GM19193 (cell line): ENCODE data around the gene SLC29A3.

Experiments
- POLR2A ChIP-seq: IDR thresholded peaks from 4 replicates; pipeline ENCODE4 v1.6.1; 2011; ENCODE audit not compliant: insufficient read depth, insufficient read length; ENCODE audit errors: extremely low read depth

Gene SLC29A3

DNA sequence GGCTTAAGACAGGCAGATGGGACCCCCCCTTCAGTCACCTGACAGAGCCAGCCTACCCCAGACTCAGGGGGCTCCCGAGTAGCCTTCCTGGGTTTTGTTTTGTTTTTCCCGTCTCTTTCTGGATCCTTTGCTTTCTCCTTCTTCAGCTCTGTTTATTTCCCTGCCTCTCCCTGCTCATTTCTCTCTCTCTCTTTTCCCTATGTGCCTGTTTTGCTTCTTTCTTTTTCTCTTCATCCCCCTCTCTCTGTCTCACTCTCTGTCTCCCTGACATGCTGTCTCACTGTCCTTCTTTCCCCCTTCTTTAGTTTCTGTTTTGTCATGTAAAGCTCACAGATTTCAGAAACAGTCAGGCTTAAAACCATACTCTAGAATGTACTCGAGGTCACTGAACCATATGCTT is 38.2 kb upstream of the SLC29A3 start:
- TF ChIP-seq POLR2A = no peak

DNA sequence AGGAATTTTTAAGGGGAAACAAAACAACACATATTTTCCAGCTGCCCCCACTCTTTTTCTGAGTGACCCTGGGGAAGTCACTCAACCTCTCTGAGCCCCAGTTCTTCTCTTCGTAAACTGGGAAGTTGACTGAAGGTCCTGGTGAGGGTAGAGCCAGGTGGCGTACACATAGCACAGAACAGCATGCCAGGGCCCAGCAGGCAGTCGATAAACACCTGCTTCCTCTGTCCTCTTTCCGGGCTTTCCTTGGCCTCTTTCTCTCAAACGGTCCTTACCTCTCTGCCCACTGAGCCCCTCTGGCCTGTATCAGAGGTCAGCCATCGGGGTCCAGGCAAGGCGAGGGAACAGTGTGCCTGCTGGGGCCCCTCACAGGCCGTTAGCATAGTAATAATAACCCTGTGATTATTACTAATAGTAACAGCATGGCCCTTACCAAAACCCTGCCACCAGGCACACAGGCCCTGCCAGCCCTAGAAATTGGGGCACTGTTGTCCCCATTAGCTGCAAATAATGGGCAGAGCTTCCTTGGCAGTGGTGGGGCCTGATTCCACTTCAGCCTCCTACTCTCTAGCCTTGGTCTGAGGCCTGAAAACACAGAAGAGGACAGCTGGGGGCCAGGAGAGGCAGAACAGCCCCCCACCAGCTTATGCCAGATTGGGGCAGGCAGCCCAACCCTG is 37.3 kb upstream of the SLC29A3 start:
- no peak for TF ChIP-seq POLR2A

DNA sequence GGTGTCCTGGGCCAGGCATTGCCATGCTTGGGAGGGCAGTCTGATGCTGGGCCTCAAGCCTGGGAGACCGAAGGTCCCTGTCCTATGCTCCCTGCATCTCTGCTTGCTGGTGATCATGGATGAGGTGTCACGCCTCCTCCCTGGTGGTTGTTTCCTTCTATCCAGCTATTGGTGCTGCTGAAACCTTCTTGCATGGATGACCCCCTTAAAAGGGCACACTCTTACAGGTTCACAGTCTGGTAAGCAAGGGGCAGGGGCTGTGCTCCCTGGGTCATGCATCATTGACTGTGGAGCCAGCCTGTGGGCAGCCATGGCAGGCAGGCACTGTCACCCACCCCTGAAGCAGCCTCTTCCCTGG is 36.8 kb upstream of the SLC29A3 start:
- TF ChIP-seq POLR2A = no peak

DNA sequence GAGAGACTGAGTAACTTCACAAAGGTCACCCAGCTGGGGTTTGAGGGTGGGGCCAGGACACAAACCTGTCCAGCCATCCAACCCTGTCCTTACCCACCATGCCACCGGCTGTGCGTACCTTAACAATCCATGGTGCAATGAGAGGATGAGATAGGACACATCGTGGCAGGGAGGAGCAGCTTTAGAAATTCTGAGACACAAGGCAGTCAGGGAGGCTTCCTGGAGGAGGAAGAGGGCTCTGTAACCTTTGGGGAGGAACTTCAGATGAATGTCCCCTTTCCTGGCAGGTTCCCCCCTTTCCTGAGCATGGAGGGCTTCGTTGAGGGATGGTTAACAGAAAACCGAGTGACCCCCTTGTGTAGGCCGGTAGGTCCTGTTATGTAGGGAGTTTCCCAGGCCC is 35.6 kb upstream of the SLC29A3 start:
- no peak for TF ChIP-seq POLR2A

DNA sequence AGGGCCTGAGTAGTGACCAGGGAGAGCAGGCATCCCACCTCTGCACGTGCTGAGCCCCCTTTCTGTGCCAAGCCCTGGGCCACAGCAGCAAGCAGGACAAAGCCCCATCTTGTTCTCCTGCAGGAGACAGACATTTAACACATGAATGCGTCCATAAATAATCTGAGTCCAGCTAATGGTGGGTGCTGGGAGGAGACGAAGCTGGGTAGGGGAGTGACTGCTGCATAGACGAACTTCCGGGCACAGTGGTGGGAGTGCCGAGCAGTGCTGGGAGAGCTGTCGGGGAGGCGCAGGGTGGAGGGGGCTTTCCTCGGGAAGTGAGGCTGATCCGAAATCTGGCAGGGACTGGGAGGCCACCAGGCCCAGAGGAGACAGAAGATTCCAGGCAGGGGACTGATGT is 35.2 kb upstream of the SLC29A3 start:
- no peak for TF ChIP-seq POLR2A

DNA sequence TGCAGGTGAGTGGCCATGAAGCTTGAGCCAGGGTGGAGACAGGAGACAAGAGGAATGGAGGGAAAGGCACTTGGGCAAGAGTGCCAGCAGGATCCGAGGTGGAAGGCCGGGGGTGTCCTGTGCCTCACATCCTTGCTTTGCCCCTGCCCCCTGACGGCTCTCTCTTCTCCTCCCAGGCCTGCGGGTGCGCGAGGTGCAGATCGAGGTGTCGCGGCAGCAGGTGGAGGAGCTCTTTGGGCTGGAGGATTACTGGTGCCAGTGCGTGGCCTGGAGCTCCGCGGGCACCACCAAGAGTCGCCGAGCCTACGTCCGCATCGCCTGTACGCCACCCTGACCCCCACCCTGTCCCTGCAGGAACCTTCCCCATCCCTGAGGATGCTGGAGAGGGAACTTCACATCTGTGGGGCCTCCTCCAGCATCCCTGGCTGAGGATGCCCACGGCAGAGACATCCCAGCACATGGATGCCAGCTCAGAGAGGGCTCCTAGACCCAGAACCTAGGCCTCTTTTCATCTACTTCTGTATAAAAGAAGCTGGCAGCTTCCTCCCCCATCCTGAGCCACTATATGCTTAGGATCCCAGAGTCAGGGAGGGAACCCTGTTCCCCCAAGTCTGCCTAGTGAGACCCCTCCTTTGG is 34.4 kb upstream of the SLC29A3 start:
- no peak for TF ChIP-seq POLR2A

DNA sequence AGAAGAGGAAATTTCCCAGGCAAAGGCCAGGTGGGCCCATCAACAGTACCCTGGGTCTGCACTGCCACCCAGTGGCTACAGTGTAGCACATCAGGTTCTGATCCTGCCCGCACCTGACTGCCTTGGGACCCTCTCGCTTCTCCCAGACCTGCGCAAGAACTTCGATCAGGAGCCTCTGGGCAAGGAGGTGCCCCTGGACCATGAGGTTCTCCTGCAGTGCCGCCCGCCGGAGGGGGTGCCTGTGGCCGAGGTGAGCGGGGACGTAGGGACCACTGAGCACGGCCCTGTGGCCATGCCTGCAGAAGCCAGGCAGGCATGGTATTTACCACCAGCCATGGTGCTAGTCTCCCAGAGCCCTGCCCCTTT is 33.9 kb upstream of the SLC29A3 start:
- TF ChIP-seq POLR2A = no peak

DNA sequence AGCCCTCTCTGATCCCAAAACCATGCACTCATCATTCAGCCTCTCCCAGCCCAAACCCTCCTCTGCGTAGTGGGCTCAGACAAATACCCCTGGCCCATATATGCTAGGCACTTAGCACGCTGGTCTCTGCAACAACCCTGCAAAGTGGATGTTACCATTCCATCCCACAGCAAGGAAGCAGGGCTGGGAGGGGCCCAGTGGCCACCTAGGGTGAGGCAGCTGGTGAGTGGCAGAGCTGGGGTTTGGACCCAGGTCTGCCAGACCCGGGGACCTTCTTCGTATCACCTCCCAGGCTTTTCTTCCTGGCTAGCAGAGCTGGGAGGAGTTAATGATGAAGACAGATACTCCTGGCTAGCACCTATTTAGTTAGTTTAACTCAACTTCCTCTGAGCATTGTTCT is 33.1 kb upstream of the SLC29A3 start:
- no peak for TF ChIP-seq POLR2A

DNA sequence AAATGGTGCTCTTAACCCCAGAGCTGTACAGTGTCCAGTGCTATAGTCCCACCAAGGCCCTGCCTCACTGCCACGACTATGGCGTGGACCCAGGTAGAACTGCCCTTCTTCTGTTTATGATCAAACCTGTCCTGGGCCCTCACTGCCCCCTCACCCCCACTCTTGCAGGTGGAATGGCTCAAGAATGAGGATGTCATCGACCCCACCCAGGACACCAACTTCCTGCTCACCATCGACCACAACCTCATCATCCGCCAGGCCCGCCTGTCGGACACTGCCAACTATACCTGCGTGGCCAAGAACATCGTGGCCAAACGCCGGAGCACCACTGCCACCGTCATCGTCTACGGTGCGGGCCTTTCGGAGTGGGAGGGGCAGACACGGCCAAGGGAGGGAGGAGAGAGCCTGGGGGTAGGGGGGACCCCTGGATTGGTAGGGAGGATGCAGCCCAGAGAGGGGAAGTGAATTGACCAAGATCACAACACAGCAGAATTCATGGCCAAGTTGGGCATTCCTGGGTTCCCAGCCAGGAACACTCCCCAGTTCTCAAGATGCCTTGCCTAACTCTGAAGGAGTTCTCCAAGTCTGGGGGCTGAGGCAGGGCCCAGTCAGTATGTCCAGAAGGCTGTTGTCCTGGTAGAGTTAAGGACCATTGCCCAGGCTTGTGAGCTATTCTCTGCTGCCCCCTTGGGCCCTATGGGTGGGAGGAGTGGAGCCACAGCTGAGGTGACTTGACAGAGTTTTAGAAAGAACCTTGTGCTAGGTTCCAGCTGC is 32.4 kb upstream of the SLC29A3 start:
- TF ChIP-seq POLR2A = no peak

DNA sequence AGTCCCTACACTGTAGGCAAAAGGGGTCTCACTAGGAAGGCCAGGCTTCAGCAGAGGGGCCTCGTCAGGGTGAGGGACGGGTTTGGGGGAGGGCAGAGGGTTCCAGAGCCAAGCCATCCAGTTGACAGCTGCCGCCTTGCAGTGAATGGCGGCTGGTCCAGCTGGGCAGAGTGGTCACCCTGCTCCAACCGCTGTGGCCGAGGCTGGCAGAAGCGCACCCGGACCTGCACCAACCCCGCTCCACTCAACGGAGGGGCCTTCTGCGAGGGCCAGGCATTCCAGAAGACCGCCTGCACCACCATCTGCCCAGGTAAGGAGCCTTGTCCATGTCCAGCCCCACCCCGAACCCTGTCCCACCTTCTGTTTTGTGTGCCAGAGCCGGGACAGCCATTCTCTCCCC is 31.6 kb upstream of the SLC29A3 start:
- TF ChIP-seq POLR2A = no peak

DNA sequence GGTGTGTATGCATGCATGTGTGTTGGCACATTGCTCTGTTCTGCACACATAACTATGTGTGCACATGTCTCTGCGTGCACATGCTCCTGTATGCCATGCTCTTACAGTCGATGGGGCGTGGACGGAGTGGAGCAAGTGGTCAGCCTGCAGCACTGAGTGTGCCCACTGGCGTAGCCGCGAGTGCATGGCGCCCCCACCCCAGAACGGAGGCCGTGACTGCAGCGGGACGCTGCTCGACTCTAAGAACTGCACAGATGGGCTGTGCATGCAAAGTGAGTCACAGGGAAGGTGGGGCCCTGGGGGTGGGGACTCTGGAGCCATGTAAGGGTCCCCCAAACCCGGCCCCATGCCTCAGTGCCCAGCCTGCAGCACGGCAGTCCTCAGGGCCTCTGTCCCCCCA is 30.6 kb upstream of the SLC29A3 start:
- no peak for TF ChIP-seq POLR2A

DNA sequence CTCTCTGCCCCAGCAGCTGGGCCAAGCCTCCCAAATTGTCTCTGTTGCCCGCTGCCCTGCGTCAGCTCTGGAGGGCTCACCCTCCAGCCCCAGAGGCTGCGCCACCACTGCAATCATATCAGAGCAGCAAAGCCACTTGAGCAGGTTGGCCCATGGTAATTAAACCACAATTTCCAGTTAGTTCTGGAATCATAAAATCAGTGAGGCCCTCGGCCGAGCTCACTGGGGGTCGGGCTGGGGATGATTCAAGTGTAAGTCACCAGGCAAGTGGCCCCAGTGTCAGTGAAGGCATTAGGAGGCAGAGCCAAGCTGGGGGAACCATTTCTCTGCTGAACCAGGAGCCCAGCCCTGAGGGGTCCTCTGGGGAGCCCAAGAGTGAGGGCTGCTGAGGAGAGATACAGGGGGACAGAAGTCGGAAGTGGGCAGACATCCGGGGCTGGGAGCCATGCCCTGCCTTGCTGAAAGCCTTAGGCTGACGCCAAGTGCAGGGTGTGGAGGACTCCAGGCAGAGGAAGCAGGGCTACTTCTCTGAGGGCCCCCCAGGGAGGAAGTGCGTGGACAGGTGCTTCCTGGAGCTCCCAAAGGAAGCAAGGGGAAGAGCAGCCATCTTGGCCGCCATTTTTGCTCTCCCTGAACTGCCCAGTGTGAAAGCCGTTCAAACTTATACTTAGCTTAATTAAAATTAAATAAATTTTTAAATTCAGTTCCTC is 29.5 kb upstream of the SLC29A3 start:
- TF ChIP-seq POLR2A = no peak

DNA sequence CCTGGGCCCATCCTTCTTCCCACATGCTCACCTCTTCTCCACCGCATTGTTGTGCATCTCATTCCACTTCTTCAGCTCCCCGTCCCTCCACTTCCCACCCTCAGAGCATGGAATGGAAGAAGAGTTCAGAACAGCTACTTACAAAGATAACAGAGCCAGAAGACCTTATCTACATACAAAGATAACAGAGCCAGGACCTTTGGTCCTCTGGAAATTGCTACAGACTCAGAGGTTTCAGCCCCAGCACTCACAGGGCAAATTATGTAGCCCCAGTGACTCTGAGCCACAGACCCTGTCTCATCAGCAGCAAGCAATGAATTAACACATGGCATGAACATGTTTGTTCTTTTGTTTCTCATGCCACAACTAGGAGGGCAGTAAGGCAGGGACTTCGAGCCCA is 28.7 kb upstream of the SLC29A3 start:
- TF ChIP-seq POLR2A = no peak

DNA sequence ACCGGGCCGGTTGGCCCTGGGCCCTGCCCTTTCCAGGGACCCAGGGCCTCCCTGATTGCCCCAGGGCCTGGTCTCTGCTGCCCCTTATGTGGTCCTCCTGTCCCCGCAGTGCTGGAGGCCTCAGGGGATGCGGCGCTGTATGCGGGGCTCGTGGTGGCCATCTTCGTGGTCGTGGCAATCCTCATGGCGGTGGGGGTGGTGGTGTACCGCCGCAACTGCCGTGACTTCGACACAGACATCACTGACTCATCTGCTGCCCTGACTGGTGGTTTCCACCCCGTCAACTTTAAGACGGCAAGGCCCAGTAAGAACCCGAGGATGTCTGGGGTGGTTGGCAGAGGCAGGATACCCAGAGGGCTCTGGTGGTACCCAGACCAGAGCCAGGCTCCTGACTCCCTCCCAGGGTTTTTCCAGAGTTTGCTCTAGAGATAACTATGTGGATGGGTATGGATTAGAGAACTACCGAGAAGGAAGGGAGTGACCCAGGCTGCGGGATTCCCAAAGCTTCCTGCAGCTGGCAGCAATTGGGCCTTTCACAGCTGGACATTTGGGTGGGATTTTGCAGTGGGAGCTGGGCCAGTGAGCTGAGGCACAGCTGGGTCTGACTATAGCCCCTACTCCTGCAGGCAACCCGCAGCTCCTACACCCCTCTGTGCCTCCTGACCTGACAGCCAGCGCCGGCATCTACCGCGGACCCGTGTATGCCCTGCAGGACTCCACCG is 28.1 kb upstream of the SLC29A3 start:
- no peak for TF ChIP-seq POLR2A

DNA sequence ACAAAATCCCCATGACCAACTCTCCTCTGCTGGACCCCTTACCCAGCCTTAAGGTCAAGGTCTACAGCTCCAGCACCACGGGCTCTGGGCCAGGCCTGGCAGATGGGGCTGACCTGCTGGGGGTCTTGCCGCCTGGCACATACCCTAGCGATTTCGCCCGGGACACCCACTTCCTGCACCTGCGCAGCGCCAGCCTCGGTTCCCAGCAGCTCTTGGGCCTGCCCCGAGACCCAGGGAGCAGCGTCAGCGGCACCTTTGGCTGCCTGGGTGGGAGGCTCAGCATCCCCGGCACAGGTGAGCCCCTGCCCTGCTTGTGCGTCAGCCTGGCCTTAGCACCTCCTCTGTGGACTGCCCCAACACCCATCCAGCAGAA is 27.5 kb upstream of the SLC29A3 start:
- no peak for TF ChIP-seq POLR2A
